Transverse colon (tissue), 3 donors: Measurements from ENCODE around the gene GRIN2B.

Experiments
- POLR2A ChIP-seq: fragments of 450-650 bp; IDR thresholded peaks from one replicate; pipeline ENCODE4 v1.6.1; 2016; ENCODE audit warnings: antibody characterized with exemption, mild to moderate bottlenecking, moderate library complexity
- TF ChIP-seq, protein P1 (sequence below), 5 experiments: fragments of 200-600 bp in 3 of 5; fragments of 450-650 bp in 2 of 5; sonication (generic) in 3 of 5; IDR thresholded peaks; 1 replicate in 2 of 5; 2 replicates in 3 of 5; pipeline ENCODE4 v1.5.1; 2016 to 2017; ENCODE audit warnings: antibody characterized with exemption in 5 of 5, inconsistent platforms in 3 of 5, mild to moderate bottlenecking in 2 of 5, moderate library complexity in 1 of 5

DNA sequence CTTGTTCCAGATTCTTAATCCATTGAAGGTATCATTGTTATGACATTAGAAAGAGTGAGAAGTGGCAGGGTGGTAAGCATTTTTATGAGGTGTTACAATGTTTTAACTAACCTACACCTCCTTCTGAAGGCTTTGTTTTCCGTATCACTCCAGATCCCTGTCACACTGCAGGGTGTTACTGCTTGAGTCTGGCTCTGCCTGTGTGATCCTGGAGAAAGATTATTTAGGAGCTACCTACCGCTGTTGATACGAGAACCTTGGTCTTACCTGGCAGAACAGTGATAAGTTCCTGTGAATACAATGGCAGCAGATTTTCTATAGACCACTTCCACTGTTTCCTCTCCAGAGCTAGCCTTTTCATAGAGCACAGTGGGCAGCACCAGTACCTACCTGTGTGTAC, 36.2 kb downstream of the GRIN2B start:
- no peak for TF ChIP-seq POLR2A
- TF ChIP-seq, protein P1, sequence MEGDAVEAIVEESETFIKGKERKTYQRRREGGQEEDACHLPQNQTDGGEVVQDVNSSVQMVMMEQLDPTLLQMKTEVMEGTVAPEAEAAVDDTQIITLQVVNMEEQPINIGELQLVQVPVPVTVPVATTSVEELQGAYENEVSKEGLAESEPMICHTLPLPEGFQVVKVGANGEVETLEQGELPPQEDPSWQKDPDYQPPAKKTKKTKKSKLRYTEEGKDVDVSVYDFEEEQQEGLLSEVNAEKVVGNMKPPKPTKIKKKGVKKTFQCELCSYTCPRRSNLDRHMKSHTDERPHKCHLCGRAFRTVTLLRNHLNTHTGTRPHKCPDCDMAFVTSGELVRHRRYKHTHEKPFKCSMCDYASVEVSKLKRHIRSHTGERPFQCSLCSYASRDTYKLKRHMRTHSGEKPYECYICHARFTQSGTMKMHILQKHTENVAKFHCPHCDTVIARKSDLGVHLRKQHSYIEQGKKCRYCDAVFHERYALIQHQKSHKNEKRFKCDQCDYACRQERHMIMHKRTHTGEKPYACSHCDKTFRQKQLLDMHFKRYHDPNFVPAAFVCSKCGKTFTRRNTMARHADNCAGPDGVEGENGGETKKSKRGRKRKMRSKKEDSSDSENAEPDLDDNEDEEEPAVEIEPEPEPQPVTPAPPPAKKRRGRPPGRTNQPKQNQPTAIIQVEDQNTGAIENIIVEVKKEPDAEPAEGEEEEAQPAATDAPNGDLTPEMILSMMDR (IDR thresholded peaks at IDR 0.05): no peak
